Activated B cell treated with CpG ODN at 0.5 μM for 24 hours (primary cell): ENCODE measurements around the gene TBC1D22A. TPM values are rescaled to one million over a fixed set of nuclear protein-coding genes. Genes with fewer than 3 reads are reported as not detected.
"Not testable (repeated sequence)": the region's sequence is repeated elsewhere in the genome, so short reads cannot be mapped to it uniquely, and the experiment has no call there.

Experiments used
- ATAC-seq: fragments of 200-7000 bp; cut with Tn5 transposase; one replicate; pipeline ENCODE4 v1.10.0; 2021; ENCODE audit warnings: low read depth, mild to moderate bottlenecking, moderate library complexity
- CTCF ChIA-PET: fragments of 350-600 bp; sonication (Branson Sonifier 250); formaldehyde crosslinking; loops from one replicate; lab custom pipeline; 2021; ENCODE audit warnings: antibody characterized with exemption; lab: Charles Lee
- POLR2A ChIA-PET: fragments of 350-600 bp; sonication (Branson Sonifier 250); formaldehyde crosslinking; loops from one replicate; lab custom pipeline; 2021; ENCODE audit warnings: antibody characterized with exemption; lab: Charles Lee
- DNase-seq: peaks from one replicate; pipeline ENCODE4 v3.0.0; 2022
- H3K27ac Mint-ChIP-seq: one replicate; pipeline ENCODE4 v1.8.0; 2020; ENCODE audit warnings: mixed read lengths
- H3K27me3 Mint-ChIP-seq: one replicate; pipeline ENCODE4 v1.8.0; 2021; ENCODE audit warnings: mixed read lengths
- H3K36me3 Mint-ChIP-seq: one replicate; pipeline ENCODE4 v1.8.0; 2021; ENCODE audit warnings: low read depth, mixed read lengths
- H3K4me1 Mint-ChIP-seq: one replicate; pipeline ENCODE4 v1.8.0; 2021; ENCODE audit warnings: mixed read lengths
- H3K4me3 Mint-ChIP-seq: one replicate; pipeline ENCODE4 v1.8.0; 2020; ENCODE audit warnings: mild to moderate bottlenecking, mixed read lengths
- H3K9me3 Mint-ChIP-seq: one replicate; pipeline ENCODE4 v1.8.0; 2020; ENCODE audit warnings: mixed read lengths
- CTCF ChIP-seq: fragments of 200-600 bp; IDR thresholded peaks from one replicate; pipeline ENCODE4 v1.8.0; 2022; ENCODE audit warnings: antibody characterized with exemption, mild to moderate bottlenecking
- intact Hi-C: fragments of 100-400 bp; cut with micrococcal nuclease; formaldehyde crosslinking; loops from one replicate; pipeline ENCODE4 v1.15.1; 2024
- total RNA-seq: library from RNA; stranded (reverse); gene quantifications from 2 replicates; pipeline ENCODE4 v1.2.3, GENCODE V29; 2022

Gene TBC1D22A
- total RNA-seq, 1 donor from 2014 or later: 85.9 TPM

GRCh38 chr22:46977656-46978343, 215.3 kb downstream of the TBC1D22A start:
- ATAC-seq: no peak
- Mint-ChIP-seq H3K9me3 (no peaks in the 10 kb centered on the region), H3K36me3 (peaks cover 85% of the 10 kb centered on the region), H3K4me1 (no peaks in the 10 kb centered on the region), H3K27me3 (no peaks in the 10 kb centered on the region), H3K4me3 (no peak overlapping the region), H3K27ac (no peak overlapping the region)
- intact Hi-C loops: no loop called here
- CTCF ChIA-PET: no interaction called here
- POLR2A ChIA-PET: interaction anchor here (0.6 to 1.0 kb wide), 2 partner anchors 10 to 434 kb away, joined by 3 to 4 read pairs; no protein-coding TSS in a partner anchor
- TF ChIP-seq CTCF: no peak
- DNase-seq: no peak

GRCh38 chr22:46978668-46979067, 216.2 kb downstream of the TBC1D22A start:
- CTCF ChIA-PET, intact Hi-C loops, POLR2A ChIA-PET, DNase-seq, H3K27me3 Mint-ChIP-seq, H3K9me3 Mint-ChIP-seq, H3K4me1 Mint-ChIP-seq, H3K4me3 Mint-ChIP-seq, ATAC-seq, H3K27ac Mint-ChIP-seq: not testable (repeated sequence)
- peaks cover 87% of the 10 kb centered on the region for H3K36me3 Mint-ChIP-seq

GRCh38 chr22:46979506-46979905, 217.1 kb downstream of the TBC1D22A start:
- Mint-ChIP-seq H3K27me3 (no peaks in the 10 kb centered on the region), H3K4me3 (no peak overlapping the region), H3K9me3 (no peaks in the 10 kb centered on the region), H3K27ac (no peak overlapping the region), H3K4me1 (no peaks in the 10 kb centered on the region), H3K36me3 (peaks cover 87% of the 10 kb centered on the region)
- no peak for TF ChIP-seq CTCF
- DNase-seq: no peak
- ChIA-PET CTCF (no interaction called here), POLR2A (no interaction called here)
- no peak for ATAC-seq
- intact Hi-C loops: no loop called here

- DNase-seq: no peak
- H3K4me3 Mint-ChIP-seq: no peak overlapping the region
- H3K9me3 Mint-ChIP-seq: no peaks in the 10 kb centered on the region
- peaks cover 87% of the 10 kb centered on the region for H3K36me3 Mint-ChIP-seq
- ATAC-seq: no peak
- ChIA-PET POLR2A (no interaction called here), CTCF (no interaction called here)
- H3K4me1 Mint-ChIP-seq: no peaks in the 10 kb centered on the region
- no peak overlapping the region for H3K27ac Mint-ChIP-seq
- intact Hi-C loops: no loop called here
- no peak for TF ChIP-seq CTCF
- no peaks in the 10 kb centered on the region for H3K27me3 Mint-ChIP-seq
Observed at GRCh38 chr22:46980392-46980791, 217.9 kb downstream of the TBC1D22A start.

- POLR2A ChIA-PET: no interaction called here
- CTCF ChIA-PET: no interaction called here
- TF ChIP-seq CTCF: no peak
- Mint-ChIP-seq H3K4me3 (no peak overlapping the region), H3K27ac (no peak overlapping the region), H3K27me3 (no peaks in the 10 kb centered on the region), H3K36me3 (peaks cover 77% of the 10 kb centered on the region), H3K4me1 (no peaks in the 10 kb centered on the region), H3K9me3 (no peaks in the 10 kb centered on the region)
- intact Hi-C loops: no loop called here
- DNase-seq (no peak), ATAC-seq (no peak)
Observed at GRCh38 chr22:46982635-46983034, 220.2 kb downstream of the TBC1D22A start.
